Activated CD4-positive, CD25-positive, alpha-beta regulatory T cell treated with anti-CD3 and anti-CD28 coated beads, Interleukin-2, amount 50 U/mL, for 72 hours (primary cell): Measurements from ENCODE around the gene ARFGAP1.
A peak's percentile ranks its signal among the peaks of the same experiment; 100 is the strongest.

Experiments used
- DNase-seq: peaks from one replicate; pipeline ENCODE4 v3.0.0; 2021

Gene ARFGAP1

DNA sequence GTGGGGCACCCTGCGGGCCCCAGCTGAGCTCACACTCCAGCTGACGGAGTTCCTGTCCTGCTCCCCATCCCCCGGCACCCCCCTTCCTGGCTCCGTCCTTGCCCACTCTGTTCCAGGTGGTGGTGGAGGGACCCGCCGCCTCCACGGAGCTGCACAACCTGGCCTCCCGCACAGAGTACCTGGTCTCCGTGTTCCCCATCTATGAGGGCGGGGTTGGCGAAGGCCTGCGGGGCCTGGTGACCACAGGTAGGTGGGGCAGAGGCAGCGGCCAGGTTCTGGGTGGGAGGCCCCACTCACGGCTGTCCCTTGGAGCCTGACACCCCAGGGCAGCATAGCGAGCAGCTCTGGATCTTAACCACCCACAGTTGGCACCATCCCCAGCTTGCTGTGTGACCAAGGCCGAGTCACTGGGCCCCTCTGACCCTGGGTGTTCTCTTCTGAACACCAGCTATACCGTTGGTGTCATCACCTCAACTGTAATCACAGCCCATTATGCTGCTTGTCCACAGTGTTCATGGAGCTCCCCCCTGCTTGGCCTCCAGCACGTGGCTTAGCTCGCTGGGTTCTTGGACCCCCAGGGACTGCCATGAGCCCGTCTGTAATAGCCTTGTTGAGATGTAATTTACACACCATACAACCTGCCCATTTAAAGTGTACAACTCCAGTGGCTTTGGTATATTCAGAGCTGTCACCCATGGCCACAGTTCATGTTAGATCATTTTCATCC, 37.8 kb downstream of the ARFGAP1 start:
- DNase-seq: no peak

DNA sequence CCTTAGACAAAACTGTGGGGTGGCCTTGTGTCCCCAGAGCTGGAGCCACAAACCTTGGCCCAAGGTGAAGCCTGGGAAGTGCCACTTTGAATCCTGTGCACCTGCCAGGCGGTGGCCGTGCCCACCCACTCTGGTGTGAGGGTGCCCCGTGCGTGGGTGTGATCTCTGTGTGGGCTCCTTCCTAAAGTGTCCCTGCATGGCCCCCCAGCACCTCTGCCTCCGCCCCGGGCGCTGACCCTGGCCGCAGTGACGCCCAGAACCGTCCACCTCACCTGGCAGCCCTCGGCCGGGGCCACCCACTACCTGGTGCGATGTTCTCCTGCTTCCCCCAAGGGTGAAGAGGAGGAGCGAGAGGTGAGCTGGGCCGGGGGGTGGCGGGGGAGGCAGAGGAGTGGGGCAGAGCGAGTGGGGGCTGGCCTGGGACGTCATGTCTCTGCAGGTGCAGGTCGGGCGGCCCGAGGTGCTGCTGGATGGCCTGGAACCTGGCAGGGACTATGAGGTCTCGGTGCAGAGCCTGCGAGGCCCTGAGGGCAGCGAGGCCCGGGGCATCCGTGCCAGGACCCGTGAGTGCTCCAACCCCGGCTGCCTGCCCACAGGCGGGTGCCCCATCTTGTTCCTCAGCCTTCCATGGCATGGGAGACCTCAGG, 38.7 kb downstream of the ARFGAP1 start:
- DNase-seq: no peak

DNA sequence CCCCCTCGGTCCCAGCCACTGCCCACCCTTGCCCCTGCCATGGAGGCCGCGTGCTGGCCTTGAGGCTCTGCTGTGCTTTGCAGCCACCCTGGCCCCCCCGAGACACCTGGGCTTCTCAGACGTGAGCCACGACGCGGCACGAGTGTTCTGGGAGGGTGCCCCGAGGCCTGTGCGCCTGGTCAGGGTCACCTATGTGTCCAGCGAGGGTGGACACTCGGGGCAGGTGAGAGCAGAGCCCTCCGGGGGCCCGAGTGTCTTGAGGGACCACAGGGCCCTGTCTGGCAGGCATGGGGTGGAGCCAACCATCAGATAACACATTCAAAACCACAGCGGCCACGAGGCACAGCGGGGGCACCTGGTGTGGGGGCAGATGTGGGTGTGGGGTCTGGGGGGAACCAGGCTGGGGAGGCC, 39.2 kb downstream of the ARFGAP1 start:
- DNase-seq: no peak

DNA sequence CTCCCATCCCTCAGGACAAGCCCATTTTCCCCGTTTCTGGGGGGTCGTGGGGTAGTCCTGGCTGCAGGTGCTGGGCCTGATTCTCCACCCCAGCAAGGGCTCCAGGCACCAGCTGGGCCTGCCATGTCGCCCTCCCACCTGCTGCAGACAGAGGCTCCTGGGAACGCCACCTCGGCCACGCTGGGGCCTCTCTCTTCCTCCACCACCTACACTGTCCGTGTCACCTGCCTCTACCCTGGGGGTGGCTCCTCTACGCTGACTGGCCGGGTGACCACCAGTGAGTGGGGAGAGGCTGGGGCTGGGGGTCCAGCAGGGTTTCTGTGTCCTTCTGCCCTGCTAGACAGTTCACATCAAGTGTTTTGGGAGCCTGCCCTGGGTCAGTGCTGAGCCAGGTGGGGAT, 39.7 kb downstream of the ARFGAP1 start:
- no peak for DNase-seq

DNA sequence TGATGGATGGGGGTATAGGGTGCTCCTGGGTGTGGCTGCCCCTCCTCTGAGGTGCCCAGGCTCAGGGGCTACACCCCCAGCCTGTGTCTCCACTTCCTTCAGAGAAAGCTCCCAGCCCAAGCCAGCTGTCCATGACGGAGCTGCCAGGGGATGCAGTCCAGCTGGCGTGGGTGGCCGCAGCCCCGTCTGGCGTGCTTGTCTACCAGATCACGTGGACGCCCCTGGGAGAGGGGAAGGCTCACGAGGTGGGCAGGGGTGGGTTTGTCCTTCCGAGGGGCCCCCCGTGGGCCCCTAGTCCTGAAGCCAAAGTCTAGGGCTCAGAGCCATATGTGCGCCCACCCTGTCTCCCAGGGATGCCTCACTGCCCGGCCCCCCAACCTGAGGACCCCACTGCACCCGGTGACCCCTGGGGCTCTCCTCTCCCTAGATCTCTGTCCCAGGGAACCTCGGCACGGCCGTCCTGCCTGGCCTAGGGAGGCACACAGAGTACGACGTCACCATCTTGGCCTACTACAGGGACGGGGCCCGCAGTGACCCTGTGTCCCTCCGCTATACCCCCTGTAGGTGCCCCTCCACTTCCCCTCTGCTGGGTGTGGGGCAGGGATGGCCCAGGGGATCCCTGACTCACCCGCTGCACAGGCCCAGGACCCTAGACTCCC, 40.2 kb downstream of the ARFGAP1 start:
- no peak for DNase-seq

DNA sequence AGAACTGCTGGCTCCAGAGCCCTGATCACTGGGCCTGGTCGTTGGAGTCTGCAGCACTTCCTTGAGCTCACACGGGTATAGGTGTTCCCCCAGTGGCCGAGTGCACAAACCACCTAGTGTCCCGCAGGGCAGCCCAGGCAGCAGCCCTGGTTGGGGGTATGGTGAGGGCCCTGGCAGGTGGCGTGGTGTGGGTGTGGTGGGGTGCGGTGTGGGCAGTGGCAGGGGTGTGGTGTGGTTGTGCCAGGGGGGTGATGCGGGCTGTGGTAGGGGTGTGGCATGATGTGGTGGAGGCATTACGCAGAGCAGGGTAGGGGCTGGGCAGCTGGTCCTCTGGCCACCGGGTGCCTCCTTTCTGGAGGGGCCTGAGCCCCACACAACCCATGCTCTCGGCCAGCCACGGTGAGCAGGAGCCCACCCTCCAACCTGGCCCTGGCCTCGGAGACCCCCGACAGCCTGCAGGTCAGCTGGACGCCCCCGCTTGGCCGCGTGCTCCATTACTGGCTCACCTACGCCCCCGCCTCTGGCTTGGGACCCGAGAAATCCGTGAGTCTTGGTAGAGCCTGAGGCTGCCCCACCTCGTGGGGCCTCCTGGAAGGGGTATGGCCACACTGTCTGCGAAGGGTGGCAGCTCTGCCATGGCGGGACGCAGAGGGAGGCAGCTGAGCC, 40.9 kb downstream of the ARFGAP1 start:
- no peak for DNase-seq

DNA sequence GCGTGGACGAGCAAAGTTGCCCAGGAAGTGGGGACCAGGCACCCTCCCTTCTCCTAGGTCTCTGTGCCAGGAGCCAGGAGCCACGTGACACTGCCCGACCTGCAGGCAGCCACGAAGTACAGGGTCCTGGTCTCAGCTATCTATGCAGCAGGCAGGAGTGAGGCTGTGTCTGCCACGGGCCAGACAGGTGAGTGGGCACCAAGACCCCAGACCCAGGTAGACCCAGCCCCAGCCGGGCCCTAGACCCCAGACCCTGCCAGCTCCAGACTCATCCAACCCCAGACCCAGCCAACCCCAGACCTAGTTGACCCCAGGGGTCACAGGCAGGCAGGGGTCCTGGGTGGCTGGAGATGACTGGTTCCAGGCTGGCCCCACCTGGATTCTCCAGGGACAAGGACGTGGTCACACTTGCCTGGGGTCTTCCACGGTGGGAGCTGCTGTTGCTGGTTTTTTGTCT, 41.4 kb downstream of the ARFGAP1 start:
- no peak for DNase-seq

DNA sequence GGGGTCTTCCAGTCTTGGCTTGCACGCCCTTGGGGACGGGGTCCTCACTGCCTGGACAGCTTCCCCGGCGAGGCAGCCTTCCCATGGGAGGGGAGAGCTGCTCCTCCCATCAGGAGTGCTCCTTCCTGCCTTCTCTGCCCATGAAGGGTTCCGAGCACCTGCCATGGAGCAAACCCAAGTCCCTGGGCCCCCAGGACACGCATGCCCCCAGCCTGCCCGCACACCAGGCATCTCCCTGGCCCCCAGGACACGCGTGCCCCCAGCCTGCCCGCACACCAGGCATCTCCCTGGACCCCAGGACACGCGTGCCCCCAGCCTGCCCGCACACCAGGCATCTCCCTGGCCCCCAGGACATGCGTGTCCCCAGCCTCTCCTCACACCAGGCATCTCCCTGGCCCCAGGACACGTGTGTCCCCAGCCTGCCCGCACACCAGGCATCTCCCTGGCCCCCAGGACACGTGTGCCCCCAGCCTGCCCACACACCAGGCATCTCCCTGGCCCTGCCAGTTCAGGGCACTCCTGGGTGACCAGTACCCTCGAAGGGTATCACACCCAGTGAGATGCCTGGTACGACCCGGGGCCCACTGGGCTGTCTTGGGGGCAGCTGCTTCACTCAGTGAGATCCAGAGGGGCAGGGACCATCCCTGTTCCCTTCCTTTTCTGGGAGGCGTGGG, 42.1 kb downstream of the ARFGAP1 start:
- no peak for DNase-seq

DNA sequence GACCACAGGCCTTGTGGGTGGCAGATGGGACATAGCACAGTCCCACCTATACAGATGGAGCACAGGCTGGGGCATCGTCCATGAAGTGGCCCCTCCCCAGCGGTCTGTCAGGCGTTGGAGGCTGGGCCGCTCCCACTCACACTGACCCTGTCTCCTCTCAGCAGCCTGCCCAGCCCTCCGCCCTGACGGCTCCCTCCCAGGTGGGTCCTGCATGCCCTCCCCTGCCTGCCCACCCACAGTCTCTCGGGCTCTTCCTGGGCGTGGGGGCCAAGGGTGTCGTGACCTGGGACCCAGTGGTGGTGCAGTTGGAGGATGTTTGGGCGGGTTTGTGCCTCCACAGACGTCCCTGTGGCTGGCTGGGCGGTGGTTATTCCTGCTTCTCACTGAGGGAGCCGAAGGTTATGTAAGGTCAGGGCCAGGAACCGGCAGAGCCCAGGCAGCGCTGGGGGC, 42.7 kb downstream of the ARFGAP1 start:
- no peak for DNase-seq

DNA sequence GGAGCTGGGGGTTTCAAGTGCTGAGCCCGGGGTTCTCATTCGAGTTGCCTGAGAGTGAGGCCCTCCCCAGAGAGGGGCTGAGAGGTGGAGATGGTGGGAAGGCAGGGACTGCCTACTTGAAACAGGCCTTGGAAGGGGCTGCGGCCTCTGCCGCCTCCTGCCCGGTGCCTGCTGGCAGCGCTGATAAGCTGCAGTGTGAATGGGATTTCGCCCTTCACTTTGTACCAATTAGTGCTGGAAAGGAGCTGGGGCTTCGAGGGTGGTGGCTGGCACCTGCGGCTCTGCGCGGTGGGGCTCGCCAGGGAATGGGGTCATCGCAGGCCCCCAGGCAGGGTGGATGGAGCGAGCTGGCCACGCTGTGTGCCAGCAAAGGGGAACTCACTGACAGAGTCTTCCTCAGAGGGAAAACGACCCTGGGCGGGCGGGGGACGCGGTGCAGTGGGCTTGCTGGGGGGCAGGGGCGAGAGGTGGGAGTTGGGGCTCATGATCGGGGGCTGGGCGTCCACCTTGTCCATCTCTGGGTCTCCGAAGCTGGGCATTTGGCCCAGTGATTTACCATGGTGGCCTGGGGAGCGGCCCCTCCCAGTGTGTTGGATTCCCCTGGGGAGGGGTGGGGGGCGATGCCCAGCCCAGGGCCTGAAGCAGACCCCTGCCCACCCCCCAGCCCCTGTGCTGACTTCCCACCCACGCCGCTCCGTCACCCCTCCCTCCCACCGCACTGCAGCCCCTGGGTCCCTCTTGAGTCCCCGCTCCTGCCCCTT, 43.3 kb downstream of the ARFGAP1 start:
- no peak for DNase-seq

DNA sequence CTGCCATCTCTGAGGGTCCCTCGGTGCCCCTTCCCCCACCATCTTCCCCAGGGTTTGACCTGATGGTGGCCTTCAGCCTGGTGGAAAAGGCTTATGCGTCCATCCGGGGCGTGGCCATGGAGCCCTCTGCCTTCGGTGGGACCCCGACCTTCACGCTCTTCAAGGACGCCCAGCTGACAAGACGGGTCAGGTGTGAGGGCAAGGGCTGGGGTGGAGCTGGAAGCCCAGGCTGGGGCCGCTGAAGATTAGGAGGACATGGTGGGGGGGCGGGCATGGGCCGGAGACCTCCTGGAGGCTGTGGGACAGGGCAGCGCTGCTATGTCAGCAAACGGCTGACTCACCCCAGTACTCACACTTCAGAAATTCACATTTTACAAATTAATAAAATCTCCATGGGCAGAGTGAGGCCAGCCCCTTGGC, 43.9 kb downstream of the ARFGAP1 start:
- DNase-seq: no peak

DNA sequence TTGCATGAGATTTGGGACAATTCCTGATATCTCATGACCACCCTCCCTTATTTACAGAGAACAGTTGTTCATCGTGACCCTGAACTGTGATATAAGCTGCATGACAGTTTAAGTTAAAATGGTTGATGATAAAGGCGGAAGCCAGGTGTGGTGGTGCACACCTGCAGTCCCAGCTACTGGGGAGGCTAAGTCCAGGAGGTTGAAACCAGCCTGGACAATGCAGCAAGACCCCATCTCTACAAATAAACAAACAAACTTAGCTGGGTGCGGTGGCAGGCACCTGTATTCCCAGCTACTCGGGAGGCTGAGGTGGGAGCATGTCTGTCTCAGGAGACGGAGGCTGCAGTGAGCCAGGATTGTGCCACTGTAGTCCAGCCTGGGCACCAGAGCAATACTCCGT, 44.4 kb downstream of the ARFGAP1 start:
- no peak for DNase-seq

DNA sequence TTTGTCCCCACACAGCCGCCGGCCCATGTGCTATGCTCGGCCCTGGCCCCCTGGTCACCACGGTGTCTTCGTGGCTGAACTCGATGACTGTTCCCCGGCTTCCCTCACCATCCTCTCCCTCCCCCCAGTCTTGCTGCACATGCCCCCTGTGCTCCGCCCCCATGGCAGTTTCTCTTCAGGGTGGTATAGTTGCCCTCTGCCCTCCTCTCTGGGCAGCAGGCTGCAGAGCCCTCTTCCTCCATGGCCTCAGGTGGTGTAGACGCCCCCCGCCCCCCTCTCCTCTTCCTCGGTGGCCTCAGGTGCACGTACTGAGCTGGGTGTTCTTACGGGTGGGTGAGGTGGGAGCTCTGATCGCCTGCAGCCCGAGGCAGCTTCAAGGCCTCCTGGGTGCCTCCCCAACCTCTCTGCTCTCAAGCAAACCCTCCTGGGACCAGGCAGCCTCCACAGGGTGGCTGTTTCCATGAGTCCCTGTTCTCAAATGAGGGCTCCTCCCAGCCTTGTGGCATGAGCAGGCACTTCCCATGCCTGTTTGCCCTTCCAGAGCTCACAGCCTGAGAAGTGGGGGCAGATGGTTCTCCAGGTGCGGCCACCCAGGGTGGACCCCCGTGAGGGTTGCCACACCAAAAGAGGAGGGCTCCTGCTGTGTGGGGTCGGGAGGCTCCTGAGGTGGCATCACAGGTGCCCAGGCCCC, 45.1 kb downstream of the ARFGAP1 start:
- peak; percentile 25 for DNase-seq

DNA sequence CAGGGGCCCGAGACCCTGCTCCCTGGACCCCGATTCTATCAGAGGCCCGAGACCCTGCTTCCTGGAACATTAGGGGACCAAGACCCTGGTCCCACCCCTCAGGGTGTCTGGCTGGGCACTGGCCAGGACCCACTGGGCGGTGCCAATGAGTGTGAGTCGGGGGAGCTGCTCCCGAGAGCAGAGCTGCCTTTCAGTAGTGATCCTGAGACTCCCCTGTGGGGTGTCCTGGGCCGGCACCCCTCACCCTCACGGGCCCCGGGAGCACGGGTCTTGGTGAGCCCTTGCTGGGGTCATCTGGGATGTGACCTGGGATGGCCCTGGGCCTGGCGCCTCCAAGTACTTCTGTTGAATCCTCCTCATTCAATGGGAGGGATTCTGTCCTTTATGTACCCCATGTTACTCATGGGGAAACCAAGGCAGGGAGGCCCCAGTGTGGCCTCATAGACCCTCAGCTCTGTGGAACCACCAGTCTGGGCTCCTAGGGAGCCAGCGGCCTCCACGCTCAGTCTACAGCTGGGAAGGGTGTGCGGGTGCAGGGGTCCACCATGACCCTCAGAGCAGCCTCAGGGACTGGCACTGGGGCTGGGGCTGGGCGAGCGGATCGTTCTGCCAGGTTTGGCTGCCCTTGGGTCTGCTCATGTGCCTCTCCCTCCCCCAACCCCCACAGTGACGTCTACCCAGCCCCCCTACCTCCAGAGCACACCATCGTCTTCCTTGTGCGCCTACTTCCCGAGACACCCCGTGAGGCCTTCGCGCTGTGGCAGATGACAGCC, 46.0 kb downstream of the ARFGAP1 start:
- DNase-seq: peak; percentile 25

DNA sequence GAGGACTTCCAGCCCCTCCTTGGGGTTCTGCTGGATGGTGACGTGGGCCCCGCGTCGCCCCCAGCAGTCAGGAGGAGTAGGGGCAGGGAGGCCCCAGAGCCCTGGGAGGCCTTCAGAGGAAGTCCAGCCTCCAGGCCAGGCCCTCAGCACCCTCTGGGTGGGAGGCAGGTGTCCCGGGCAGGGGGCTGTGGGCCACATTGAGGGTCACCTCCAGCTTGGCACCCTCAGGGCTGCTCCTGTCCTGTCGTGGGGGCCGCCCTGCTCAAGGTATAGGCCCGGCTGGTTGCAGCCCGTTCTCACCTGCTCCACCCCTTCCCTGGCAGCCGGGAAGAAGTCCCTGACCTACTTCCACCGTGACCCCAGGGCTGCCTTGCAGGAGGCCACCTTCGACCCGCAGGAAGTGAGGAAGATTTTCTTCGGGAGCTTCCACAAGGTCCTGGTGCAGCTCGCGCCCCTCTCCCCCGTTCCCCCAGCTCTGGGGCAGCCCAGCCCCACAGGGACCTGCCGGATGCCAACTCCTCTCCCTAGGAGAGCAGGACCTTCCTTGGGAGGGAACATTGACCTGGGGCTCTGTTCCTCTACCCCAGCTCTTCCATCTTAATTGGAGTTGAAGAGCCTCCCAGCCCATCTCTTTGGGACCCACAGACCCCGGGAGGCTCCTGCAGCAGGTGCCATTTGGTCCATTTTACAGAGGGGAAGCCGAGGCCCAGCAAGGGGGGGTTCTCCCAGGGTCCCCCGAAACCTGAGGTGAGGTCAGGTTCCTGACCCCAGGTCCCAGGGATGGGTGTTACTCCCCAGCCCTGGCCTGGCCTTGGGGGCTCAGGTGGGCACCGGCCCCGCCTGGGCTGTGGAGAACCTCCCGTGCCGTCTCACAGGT, 46.8 kb downstream of the ARFGAP1 start:
- peak; percentile 21 for DNase-seq

DNA sequence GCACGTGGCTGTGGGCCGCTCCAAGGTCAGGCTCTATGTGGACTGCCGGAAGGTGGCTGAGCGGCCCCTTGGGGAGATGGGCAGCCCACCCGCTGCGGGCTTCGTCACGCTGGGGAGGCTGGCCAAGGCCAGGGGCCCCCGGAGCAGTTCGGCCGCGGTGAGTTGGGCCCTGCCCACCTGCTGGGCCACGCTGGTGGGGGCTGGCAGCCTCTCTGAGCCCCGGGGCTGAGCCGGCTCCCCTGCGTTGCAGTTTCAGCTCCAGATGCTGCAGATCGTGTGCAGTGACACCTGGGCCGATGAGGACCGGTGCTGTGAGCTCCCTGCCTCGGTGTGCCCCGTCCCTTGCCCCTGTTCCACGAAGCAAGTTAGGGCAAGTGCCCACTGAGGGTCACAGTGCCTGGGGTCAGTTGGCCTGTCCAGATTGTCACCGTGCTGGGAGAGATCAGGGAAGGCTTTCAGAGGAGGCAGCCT, 47.5 kb downstream of the ARFGAP1 start:
- no peak for DNase-seq

DNA sequence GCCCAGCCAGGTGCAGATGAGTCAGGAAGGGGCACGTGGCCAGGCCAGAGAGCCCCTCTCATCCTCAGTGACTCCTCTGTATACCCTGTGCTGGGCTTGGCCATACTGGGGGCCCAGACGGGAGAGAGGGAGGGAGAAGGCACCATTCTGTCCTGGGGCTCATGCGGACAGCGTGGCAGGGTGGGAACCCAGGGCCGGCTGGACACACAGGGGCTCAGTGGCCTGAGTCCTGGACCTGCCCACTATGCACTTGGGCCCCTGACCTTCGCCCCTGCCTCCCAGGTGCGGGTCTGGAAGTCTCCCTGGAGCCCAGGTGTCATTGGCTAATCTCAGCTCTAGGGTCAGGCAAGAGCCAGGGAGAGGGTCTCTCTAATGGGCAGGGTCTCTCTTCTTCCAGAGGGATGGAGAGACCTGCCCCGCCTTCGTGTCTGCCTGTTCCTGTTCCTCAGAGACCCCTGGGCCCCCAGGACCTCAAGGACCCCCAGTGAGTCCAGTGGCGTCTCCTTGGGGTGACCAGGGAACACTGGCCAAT, 48.1 kb downstream of the ARFGAP1 start:
- DNase-seq: peak; percentile 11

DNA sequence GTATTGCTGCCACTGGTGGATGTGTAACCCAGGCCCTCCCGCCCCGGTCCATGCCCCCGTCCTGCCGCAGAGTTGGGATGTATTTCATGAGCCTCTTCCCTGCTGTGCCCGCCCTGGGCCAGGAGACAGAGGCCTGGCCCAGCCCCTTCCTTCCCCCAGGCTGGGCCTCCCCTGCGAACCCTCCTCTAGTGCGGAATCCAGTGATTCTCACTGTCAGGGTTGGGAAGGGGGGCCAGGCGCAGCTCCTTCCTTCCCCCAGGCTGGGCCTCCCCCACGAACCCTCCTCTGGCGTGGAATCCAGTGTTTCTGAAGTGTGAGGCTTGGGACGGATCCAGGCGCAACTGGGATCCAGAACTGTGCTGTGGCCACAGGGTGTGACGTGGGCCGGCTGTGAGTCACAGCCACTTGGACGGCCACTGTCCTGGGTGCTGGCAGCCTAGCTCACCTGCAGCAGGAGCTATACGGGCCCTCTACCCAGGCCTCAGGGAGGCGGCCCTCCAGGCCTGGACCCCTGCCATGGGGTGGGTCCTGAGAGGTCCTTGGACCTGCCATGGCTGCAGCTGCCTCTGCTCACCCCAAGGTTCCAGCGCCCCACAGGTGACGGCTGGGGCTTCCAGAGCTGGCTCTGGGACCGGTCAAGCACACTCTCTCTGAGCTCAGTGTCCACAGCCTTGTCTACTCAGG, 48.7 kb downstream of the ARFGAP1 start:
- peak; percentile 23 for DNase-seq
